ENCODE data around the gene HECTD1. TPM values are rescaled to one million over a fixed set of nuclear protein-coding genes. Genes with fewer than 3 reads are reported as not detected.

HECTD1 gene
- total and polyA plus RNA-seq, 9 of the 15 experiments (the other 6 are each of a cell fraction or from before 2014, with no cell fraction given) = 27.9 to 111 (median 78.1) TPM

DNA sequence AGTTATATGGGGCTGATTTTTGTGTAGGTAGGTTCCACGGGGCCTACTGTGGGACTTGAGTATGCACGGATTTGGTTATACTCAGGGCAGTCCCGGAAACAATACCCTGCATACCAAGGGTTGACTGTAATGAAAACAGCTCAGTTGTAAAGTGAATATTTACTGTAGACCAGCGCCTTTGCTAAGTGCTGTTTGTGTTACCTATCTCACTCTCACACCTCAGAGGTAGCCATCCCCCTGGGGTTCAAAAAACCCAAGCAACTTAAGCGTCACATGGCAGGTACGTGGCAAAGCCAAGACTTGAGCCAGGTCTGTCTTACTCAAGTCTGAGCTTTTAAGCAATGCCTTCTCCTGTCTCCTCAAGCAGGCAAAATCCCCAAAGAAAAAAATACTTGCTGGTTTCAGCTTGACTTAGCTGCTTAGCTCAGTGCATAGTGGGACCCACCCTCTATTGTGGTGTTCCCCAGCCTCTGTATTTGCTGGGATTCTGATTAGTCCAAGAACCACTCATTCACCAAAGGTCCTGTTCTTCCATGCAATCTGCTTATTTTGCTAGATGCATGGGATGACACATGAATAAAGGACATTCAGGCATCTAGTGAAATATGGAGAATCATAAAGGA, 147.2 kb downstream of the HECTD1 start:
- in situ Hi-C loops (cut with MboI) = no loop called here
- ATAC-seq (no peak), FAIRE-seq (no peak), DNase-seq (ENCODE audit: extremely low read depth in 1 of 4, low spot score in 3 of 4) (peak in 1 of 4 experiments; percentile 18)
- Histone ChIP-seq H4K20me1 (replicated peaks; ENCODE audit: control insufficient read depth, insufficient read depth, low read length) (no peaks in the 10 kb centered on the region), H3K27ac (ENCODE audit: extremely low read depth, low read depth, low read length) (peak overlapping the region; percentile 80), H3K79me2 (ENCODE audit: control insufficient read depth, insufficient read depth, low read length) (peaks cover 20% of the 10 kb centered on the region; the same call in 2 of the 3 replicates), H3K4me1 (replicated peaks in 1 of 2; ENCODE audit: control insufficient read depth in 2 of 2, insufficient read depth in 2 of 2, low read length in 2 of 2) (peaks cover 18 to 29% of the 10 kb centered on the region in 2 experiments; a peak in 4 of 5 replicates), H3K27me3 (ENCODE audit: control insufficient read depth in 2 of 2, insufficient read depth in 2 of 2, low read length in 2 of 2) (no peaks in the 10 kb centered on the region), H3K4me2 (ENCODE audit: insufficient read depth, low read length) (peak overlapping the region; percentile 48; the same call in 1 of the 2 replicates), H3K9me1 (ENCODE audit: control insufficient read depth, insufficient read depth, low read length) (no peaks in the 10 kb centered on the region), H3K36me3 (ENCODE audit: control insufficient read depth, insufficient read depth, low read length) (no peaks in the 10 kb centered on the region), H2AFZ (ENCODE audit: low read depth, low read length) (peak overlapping the region; percentile 44; the same call in 1 of the 2 replicates), H3K4me3 (no peak overlapping the region), H3K9me3 (replicated peaks; ENCODE audit: control insufficient read depth, insufficient read depth, low read depth, low read length) (no peaks in the 10 kb centered on the region), H3K9ac (ENCODE audit: insufficient read depth in 1 of 2, low read depth in 2 of 2, low read length in 2 of 2) (peak overlapping the region in 1 of 2 experiments; percentile 59; a peak in 2 of 4 replicates)
- intact Hi-C loops (cut with micrococcal nuclease) = no loop called here
- 32% methylated on average over 6 of the region's 6 CpGs for WGBS (ENCODE audit: insufficient coverage, low coverage, missing lambda C conversion rate)
- BruUV-seq (replicated peaks) = no TSS peak
- ChIA-PET CTCF (ENCODE audit: low intra/inter-chr PET ratio) (no interaction called here), POLR2A (interaction anchor here (1.1 to 2.0 kb wide), 2 partner anchors 21 to 34 kb away, joined by 3 to 12 read pairs; partner anchors contain the start of genes AP4S1 and STRN3)
- TF ChIP-seq, protein P1, sequence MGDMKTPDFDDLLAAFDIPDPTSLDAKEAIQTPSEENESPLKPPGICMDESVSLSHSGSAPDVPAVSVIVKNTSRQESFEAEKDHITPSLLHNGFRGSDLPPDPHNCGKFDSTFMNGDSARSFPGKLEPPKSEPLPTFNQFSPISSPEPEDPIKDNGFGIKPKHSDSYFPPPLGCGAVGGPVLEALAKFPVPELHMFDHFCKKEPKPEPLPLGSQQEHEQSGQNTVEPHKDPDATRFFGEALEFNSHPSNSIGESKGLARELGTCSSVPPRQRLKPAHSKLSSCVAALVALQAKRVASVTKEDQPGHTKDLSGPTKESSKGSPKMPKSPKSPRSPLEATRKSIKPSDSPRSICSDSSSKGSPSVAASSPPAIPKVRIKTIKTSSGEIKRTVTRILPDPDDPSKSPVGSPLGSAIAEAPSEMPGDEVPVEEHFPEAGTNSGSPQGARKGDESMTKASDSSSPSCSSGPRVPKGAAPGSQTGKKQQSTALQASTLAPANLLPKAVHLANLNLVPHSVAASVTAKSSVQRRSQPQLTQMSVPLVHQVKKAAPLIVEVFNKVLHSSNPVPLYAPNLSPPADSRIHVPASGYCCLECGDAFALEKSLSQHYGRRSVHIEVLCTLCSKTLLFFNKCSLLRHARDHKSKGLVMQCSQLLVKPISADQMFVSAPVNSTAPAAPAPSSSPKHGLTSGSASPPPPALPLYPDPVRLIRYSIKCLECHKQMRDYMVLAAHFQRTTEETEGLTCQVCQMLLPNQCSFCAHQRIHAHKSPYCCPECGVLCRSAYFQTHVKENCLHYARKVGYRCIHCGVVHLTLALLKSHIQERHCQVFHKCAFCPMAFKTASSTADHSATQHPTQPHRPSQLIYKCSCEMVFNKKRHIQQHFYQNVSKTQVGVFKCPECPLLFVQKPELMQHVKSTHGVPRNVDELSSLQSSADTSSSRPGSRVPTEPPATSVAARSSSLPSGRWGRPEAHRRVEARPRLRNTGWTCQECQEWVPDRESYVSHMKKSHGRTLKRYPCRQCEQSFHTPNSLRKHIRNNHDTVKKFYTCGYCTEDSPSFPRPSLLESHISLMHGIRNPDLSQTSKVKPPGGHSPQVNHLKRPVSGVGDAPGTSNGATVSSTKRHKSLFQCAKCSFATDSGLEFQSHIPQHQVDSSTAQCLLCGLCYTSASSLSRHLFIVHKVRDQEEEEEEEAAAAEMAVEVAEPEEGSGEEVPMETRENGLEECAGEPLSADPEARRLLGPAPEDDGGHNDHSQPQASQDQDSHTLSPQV (IDR thresholded peaks at IDR 0.05) = peak; percentile 28; the same call in 1 of the 2 replicates
- no peak for TF ChIP-seq ETV6 (IDR thresholded peaks at IDR 0.05; ENCODE audit: borderline replicate concordance in 1 of 2, low read depth in 2 of 2, low read length in 1 of 2)
- TF ChIP-seq ETV6 (CRISPR knock-in tag; IDR thresholded peaks at IDR 0.05; ENCODE audit: borderline replicate concordance) = peak; percentile 16; the same call in 1 of the 2 replicates
- no peak for TF ChIP-seq CHD2 (IDR thresholded peaks at IDR 0.05; ENCODE audit: low read depth, low read length)

All from K562 (cell line).